GM12873 (cell line): ENCODE data around the gene PHF12.

Source experiments
- CTCF ChIP-seq: IDR thresholded peaks from 2 replicates; pipeline ENCODE4 v1.5.1; 2012; ENCODE audit warnings: low read depth, mild to moderate bottlenecking, moderate library complexity, low read length, control low read depth; ENCODE audit not compliant: insufficient read depth; ENCODE audit errors: missing control alignments

PHF12 gene

DNA sequence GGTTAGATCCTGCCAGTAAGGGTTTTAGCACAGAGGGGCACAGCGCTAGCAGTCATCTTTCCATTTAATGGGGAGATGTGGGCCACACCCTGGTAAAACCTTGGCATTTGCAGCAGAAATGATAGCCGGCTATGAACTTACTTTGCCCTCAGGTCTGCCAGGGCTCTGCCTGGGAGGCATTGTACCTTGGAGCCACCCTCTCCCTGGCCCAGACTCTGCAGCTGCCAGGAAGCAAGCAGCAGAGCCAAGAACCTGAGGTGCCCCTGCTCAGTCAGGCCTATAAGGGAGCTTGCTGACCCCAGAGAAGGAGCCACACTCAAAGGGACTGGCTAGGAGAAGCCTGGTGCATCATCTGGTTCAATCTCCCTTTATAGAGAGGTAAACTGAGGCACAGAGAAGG lies 23.7 kb upstream of the PHF12 start:
- no peak for TF ChIP-seq CTCF

DNA sequence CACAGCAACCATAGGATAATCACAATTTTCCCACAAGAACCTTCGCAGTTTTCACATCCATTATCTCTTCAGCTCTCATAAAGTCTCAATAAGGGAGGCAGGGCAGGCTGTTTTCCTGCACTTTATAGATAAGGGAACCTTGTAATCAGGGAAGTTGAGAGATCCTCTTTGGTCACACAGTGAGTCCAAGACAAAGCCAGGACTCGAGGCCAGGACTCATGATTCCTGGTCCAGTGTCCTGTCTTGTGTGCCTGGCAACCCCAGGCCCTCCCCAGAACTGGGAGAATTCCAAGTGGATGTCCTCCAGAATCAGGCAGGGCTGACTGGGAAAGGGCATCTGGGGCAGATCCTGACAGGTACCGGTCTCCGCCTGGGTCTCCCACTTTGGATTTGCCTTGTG lies 23.1 kb upstream of the PHF12 start:
- no peak for TF ChIP-seq CTCF

GRCh38 chr17:28973425-28973824 lies 22.1 kb upstream of the PHF12 start:
- no peak for TF ChIP-seq CTCF

DNA sequence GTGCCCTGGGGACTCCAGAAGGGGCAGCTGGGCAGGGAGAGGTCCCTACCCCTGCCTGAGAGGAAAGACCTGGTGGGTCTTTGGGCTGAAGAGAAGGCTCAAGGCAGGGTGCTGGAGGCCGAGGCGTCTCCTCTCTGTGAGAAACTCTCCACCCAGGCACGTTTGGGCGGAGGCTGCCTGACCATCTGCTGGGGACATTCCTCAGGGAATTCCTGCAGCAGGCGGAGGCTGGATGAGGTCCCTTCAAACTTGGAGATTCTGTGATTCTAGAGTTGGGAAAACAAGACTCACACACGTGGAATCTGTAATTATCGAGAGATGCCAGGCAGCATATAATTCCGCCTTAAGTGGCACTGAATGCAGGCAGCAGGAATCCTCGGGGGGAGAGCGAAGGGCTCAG lies 21.1 kb upstream of the PHF12 start:
- no peak for TF ChIP-seq CTCF

DNA sequence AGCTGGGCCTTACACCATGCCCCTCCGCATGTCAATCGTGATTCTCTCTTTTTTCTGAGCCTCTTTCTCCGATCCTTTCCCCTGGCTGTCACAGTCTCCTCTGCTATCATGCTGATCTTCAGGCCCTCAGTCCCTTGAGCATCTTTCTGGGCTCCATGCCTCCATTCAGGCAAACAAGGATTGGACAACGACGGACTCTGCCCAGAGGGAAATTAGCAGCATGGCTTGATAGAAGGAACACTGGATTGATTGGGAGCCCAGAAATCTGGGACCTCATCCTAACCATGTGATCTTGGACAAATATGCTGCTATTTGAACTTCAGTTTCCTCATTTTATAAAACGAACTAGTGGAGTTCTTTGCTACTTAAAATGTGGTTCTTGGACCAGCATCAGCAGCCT lies 19.6 kb upstream of the PHF12 start:
- TF ChIP-seq CTCF: no peak

DNA sequence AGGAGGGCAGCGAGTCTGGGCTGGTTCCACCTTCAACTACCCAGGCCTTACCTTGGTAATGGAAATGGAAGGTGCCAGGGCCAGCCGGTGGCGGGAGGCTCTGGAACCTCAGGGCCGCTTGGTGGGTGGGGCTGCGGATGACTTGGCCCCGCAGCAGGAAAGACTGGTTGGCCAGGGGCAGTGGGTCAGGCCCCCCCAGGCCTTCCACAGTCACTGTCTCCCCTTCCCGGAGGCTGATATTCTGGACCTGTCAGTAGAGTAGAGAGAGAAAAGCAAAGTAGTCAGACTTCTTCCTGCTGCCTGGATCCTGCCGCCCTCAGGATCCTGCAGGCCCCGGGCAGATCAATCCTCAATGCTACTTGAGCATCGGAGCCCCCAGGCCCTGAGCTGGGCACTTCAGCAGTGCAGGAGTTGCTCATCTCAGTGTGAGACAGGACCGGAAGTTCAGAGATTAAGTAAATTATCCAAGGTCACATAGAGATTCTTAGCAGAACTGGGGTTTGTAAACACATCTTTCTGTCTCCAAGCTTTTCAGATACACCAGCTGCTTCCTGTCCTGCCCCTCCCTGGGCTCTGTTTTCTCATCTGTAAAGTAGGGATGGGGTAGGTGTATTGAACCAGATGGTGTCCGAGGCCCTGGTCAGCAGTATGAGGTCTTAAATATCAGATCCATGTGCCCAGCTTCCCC lies 18.5 kb upstream of the PHF12 start:
- TF ChIP-seq CTCF: no peak

DNA sequence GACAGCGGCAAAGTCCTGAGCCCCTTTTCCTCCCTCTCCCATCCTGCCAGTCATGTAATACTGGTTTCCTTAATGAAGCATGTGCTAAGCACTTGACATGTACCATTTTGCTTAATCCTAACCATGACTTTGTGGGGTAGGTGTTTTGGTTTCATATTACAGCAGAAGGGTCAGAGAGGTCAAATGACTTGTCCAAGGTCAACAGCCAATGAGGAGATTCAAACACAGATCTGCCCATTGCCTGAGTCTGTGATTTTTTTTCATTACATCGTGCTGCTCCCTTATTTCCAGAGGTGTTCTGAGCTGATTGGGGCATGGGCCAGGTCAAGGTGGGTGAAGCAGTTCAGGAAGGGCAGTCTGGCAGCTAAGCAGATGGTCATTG lies 17.6 kb upstream of the PHF12 start:
- TF ChIP-seq CTCF: no peak
